Cerebellar cortex (tissue), 1 donor: ENCODE measurements around the gene ZDHHC11B.
"Not testable (repeated sequence)": the region's sequence is repeated elsewhere in the genome, so short reads cannot be mapped to it uniquely, and the experiment has no call there.

ENCODE experiments used
- DNase-seq: peaks from one replicate; pipeline ENCODE4 v3.0.0-alpha.2; 2015; ENCODE audit warnings: low spot score

Gene ZDHHC11B

GRCh38 chr5:766666-767431 is 17.7 kb downstream of the ZDHHC11B start:
- no peak for DNase-seq

GRCh38 chr5:765948-766631 is 18.4 kb downstream of the ZDHHC11B start:
- no peak for DNase-seq

DNA sequence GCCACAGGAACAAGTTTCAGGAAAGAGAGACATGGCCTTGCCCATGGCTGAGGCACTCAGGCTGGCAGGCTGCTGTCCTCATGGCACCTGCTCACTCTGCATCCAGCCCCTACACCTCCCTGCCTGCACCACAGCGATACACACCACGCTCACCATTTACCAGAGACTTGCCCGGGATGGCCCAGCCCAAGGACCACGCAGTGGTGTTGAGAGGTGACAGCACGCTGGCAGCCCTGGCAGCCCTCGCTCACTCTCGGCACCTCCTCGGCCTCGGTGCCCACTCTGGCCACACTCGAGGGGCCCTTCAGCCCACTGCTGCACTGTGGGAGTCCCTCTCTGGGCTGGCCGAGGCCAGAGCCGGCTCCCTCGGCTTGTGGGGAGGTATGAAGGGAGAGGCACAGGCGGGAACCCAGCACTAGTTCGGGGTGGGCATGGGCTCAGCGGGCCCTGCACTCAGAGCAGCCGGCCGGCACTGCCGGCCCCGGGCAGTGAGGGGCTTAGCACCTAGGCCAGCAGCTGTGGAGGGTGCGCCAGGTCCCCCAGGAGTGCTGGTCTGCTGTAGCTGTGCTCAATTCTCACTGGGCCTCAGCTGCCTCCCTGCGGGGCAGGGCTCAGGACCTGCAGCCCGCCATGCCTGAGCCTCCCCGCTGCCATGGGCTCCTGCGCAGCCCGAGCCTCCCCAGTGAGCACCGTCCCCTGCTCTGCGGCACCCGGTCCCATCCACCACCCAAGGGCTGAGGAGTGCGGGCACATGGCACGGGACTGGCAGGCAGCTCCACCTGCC is 20.3 kb downstream of the ZDHHC11B start:
- no peak for DNase-seq

DNA sequence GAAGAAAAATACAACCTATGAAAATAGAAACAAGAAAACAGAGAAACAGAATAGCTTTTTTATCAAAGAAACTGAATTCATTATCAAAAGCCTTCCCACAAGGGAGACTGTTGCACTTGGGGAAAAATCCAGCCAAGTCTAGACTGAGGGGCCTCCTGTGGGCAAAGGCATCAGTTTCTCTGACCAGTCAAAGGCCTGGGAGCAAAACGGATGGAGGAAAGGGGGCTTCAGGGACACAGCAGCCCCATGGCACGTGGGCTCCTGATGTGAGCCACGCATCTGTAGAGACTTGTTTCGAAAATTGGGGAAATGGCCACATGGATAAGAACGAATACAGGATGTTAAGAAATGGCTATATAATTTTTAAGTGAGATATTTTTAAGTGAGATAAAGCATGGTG is 21.1 kb downstream of the ZDHHC11B start:
- no peak for DNase-seq

GRCh38 chr5:762996-763395 is 21.5 kb downstream of the ZDHHC11B start:
- DNase-seq, result not testable (repeated sequence)

- peak; percentile 68 for DNase-seq
Observed at GRCh38 chr5:761854-762710, 22.4 kb downstream of the ZDHHC11B start.

- no peak for DNase-seq
Observed at GRCh38 chr5:761059-761771, 23.3 kb downstream of the ZDHHC11B start.

DNA sequence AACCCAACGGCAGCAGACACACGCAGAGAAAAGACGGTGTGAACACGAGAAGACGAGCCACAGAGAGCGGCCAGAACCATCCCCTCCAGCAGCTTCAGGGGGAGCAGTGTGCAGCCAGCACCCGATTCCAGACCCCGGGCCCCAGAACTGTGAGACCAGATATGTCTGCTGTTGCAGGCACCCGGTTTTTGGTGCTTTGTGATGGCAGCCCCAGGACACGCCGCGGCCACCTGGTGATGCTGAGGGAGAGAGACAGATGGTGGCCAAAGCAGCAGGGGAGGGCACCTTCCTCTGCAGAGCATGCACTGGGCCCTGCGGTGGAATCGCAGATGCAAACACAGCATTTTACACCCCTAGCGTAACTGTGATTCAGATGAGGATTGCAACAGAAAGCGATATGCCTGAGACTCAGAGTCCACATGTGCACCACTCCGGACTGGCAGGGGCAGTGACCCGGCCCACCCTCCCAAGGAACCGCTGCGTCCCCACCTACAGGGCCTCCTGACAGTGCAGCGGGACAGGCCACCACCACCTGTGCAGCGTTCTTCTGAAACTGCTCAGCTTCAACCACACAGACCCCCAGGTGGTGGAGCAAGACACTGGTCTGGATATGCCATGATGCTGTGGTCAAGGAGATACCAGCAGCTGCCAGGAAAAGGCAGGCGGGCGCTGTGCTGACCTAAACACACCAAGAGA is 24.0 kb downstream of the ZDHHC11B start:
- DNase-seq, result no peak

DNA sequence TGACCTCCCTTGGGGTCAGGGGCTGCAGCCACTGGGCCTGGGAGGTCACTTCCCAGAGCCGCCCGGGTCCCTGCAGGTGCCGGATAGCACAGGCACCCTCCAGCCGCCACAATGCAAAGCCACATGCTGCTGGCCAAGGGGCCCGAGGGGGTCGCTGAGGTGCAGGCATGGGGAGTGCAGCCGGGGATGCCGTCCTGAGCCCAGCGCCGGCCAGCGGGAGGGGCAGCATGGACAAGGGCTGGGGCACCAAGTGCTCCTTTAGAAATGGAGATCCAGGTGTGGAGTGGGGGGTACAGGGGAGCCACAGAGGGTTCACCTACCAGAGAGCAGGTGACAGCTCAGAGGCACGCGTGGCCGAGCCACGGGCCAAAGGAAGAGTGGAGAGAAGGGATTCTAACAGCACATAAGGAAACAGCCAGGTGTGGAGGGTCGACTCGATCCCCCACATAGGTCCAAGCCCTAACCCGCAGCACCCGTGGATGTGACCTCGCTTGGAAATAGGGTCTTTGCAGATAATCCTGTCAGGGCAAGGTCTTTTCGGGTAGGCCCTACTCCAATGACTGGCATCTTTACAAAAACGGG is 24.7 kb downstream of the ZDHHC11B start:
- no peak for DNase-seq

- no peak for DNase-seq
Observed at GRCh38 chr5:759111-759751, 25.3 kb downstream of the ZDHHC11B start.

DNA sequence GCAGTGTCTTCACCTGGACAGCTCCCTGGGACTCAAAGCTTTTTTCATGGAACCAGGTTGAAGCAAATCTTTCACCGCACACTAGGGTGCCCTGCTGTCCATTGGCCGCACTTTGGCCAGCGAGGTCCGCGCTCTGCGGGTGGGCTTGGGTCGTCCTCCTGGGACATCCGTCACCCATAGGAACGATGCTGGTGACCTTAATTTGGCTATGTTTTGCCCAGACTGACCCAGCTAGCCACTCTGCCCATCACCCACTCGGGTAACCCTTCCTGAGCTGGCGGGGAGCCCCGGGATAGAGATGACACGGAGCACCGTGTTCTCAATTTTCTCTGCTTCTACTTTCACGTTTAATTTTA is 25.9 kb downstream of the ZDHHC11B start:
- DNase-seq, result no peak

- no peak for DNase-seq
Observed at GRCh38 chr5:757931-758697, 26.4 kb downstream of the ZDHHC11B start.

GRCh38 chr5:757346-757930 is 27.1 kb downstream of the ZDHHC11B start:
- no peak for DNase-seq

GRCh38 chr5:756865-757345 is 27.6 kb downstream of the ZDHHC11B start:
- no peak for DNase-seq

GRCh38 chr5:756171-756570 is 28.4 kb downstream of the ZDHHC11B start:
- DNase-seq, result no peak

DNA sequence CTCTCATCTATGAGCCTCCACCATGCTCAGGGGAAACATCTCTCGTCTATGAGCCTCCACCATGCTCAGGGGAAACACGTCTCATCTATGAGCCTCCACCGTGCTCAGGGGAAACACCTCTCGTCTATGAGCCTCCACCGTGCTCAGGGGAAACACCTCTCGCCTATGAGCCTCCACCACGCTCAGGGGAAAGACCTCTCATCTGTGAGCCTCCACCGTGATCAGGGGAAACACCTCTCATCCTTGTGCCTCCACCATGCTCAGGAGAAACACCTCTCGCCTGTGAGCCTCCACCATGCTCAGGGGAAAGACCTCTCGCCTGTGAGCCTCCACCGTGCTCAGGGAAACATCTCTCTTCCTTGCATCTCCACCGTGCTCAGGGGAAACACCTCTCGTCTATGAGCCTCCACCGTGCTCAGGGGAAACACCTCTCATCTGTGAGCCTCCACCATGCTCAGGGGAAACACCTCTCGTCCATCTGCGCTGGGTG is 30.3 kb downstream of the ZDHHC11B start:
- not testable (repeated sequence) for DNase-seq

- DNase-seq, result not testable (repeated sequence)
Observed at GRCh38 chr5:753567-754142, 30.9 kb downstream of the ZDHHC11B start.
